ENCODE results near the gene SLC32A1.

SLC32A1 gene

GRCh38 chr20:38723017-38723847, 1.1 kb upstream of the SLC32A1 start:
- in situ Hi-C loops (cut with HindIII; ENCODE audit: low pct_ligation_motif_present, low pct_unique_long_range_greater_than_20kb, low sequenced_read_pairs) = no loop called here
- DNase-seq = no peak

DNA sequence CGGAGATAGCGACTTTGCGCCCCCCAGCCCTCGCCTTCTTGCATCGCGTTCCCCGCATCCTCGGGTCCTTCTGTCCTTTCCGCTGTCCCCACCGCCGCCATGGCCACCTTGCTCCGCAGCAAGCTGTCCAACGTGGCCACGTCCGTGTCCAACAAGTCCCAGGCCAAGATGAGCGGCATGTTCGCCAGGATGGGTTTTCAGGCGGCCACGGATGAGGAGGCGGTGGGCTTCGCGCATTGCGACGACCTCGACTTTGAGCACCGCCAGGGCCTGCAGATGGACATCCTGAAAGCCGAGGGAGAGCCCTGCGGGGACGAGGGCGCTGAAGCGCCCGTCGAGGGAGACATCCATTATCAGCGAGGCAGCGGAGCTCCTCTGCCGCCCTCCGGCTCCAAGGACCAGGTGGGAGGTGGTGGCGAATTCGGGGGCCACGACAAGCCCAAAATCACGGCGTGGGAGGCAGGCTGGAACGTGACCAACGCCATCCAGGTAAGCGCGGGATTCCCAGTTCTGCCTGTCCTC, 401 bp downstream of the SLC32A1 start:
- in situ Hi-C loops (cut with HindIII; ENCODE audit: low pct_ligation_motif_present, low pct_unique_long_range_greater_than_20kb, low sequenced_read_pairs) = no loop called here
- no peak for DNase-seq

GRCh38 chr20:38725148-38725901, 1.0 kb downstream of the SLC32A1 start:
- in situ Hi-C loops (cut with HindIII; ENCODE audit: low pct_ligation_motif_present, low pct_unique_long_range_greater_than_20kb, low sequenced_read_pairs) = no loop called here

DNA sequence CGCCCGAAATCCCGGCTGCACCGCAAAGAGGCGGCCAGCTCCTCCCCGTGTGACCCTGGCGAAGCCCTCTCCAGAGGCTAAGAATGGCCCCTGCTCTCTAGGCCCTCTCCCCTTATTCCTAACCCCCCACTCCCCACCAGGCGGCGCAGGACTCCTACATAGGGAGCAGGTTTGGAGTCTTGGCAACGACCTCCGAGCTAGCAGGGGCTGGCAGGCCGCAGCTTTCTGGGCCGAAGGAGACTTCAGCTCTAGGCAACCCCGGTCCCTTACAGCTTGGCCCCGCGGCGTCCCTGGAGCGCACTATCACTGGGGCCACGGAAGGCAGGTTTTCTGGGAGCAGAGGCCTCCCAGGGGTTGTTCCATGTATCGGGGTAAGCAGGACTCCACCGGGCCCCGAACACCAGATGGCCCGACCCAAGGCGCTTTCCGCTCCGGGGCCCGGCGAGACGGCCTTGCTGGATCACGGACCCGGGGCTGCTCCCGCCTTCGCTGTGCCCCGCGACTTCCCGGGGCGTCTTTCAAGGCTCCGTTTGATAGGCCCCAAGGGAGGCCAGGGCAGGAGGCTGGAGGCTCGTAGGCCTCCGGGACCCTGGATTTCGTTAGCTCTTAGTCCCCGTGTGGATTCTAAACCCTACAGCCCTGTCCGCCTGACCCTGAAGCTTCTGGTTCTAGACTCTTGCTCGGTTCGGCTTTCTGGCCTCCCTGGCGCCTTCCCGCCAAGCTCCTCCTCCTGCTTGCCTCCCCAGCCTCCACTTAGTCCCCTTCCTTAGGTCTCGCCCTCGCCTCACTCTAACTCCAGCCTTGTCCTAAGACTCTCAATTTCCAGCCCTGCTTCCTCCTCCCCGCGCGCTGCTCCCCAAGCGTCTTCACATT, 1.9 kb downstream of the SLC32A1 start:
- DNase-seq = no peak
- in situ Hi-C loops (cut with HindIII; ENCODE audit: low pct_ligation_motif_present, low pct_unique_long_range_greater_than_20kb, low sequenced_read_pairs) = no loop called here

More at GRCh38 chr20:38725148-38725901, 1.0 kb downstream of the SLC32A1 start:
- no peak for DNase-seq

- DNase-seq = no peak
- in situ Hi-C loops (cut with HindIII; ENCODE audit: low pct_ligation_motif_present, low pct_unique_long_range_greater_than_20kb, low sequenced_read_pairs) = no loop called here
Observed at GRCh38 chr20:38726804-38727606, 2.7 kb downstream of the SLC32A1 start.

GRCh38 chr20:38727607-38728190, 3.4 kb downstream of the SLC32A1 start:
- in situ Hi-C loops (cut with HindIII; ENCODE audit: low pct_ligation_motif_present, low pct_unique_long_range_greater_than_20kb, low sequenced_read_pairs) = no loop called here
- no peak for DNase-seq

- DNase-seq = no peak
- in situ Hi-C loops (cut with HindIII; ENCODE audit: low pct_ligation_motif_present, low pct_unique_long_range_greater_than_20kb, low sequenced_read_pairs) = no loop called here
Observed at GRCh38 chr20:38728191-38728781, 4.0 kb downstream of the SLC32A1 start.

DNA sequence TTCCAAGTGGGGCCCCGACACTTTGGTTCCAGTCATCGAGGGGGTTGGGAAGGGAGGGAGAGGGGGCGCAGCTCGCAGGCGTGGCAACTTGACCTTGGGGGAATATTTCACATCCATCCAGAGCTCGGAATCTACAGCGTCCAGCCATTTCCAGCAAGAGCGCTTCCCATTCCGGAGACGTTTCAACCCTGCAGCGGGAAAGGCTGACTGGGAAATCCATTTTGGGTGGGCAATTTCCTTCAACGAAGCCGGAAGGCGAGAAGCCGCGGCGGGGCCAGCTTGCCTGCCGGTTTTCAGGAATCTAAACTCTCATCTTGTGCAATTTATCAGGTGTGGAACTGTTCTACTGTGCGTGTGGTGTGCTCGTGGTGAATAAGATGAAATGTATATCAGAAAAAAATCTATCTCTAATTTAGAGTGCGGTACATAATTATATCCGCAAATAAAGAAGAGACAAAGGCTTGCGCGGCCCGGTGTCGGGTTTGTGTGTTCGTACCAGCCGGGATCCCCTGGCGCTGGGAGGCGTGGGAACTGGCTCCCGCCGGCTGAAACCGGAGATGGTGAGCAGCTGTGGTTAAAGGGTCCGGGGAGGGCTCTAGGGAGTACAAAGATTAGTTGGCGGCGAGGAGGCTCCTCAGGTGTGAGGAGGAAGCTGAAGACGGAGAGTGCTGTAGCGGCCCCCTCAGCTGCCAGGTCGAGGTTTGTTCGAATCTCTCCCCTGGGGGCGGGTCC, 4.8 kb downstream of the SLC32A1 start:
- DNase-seq = no peak

DNA sequence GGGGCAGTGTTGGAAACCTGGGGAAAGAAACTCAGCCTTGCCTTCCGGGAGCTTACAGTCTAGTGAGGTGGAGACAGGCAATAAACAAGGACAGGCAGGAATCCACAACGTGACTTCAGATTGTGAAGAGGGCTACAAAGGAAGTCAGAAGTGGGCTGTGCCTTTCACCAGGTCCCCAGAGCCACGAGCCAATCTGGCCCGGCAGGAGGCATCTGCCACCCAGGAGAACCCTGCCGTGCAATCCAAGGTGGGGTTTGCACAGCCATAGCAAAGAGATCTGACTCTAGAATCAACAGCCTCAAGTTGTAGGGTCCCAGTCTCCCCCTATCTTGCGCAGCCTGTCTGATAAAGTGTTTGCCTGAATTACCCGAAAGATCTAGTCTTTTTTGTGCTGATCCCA, 5.5 kb downstream of the SLC32A1 start:
- in situ Hi-C loops (cut with HindIII; ENCODE audit: low pct_ligation_motif_present, low pct_unique_long_range_greater_than_20kb, low sequenced_read_pairs) = no loop called here
- no peak for DNase-seq

More for the DNA sequence above, 4.8 kb downstream of the SLC32A1 start:
- in situ Hi-C loops (cut with HindIII; ENCODE audit: low pct_ligation_motif_present, low pct_unique_long_range_greater_than_20kb, low sequenced_read_pairs) = no loop called here

- no peak for DNase-seq
- in situ Hi-C loops (cut with HindIII; ENCODE audit: low pct_ligation_motif_present, low pct_unique_long_range_greater_than_20kb, low sequenced_read_pairs) = no loop called here
Observed at GRCh38 chr20:38730167-38730988, 6.1 kb downstream of the SLC32A1 start.

DNA sequence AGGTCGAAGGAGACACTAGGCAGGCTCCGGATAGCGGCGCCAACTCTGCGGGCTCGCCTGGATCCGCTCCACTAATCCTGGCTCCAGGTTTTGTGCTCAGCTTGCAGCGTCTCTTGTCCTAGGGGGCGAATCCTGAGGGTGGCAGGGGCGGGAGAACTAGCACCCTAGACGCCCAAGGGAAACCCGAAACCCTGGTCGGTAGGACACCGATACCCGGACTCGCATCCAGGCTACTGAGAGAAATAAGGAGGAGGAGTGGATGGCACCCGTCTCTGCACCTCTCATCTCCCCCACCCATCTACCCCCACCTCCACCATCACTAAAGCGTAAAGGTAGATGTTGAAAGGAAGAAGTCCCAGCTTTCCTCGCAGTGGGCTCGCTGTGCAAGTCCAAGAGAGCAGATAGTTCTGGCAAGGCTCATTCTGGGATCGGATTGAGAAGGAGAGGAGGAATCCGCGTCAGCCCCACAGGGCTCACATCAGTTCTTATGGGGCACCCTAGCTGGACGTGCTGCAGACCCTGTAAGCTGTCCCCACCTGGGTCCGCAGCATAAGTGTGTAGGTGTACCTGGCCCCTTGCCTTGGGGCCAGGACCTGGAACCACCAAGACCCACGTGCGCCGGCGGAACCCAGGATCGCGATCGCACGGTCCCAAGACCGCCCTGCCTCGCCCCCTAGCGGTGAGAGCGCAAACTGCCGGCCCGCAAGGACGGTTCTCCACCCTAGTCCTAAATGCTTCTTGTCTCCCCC, 6.9 kb downstream of the SLC32A1 start:
- DNase-seq = peak; percentile 54
- in situ Hi-C loops (cut with HindIII; ENCODE audit: low pct_ligation_motif_present, low pct_unique_long_range_greater_than_20kb, low sequenced_read_pairs) = no loop called here

GRCh38 chr20:38731738-38732113, 7.4 kb downstream of the SLC32A1 start:
- in situ Hi-C loops (cut with HindIII; ENCODE audit: low pct_ligation_motif_present, low pct_unique_long_range_greater_than_20kb, low sequenced_read_pairs) = no loop called here
- no peak for DNase-seq

DNA sequence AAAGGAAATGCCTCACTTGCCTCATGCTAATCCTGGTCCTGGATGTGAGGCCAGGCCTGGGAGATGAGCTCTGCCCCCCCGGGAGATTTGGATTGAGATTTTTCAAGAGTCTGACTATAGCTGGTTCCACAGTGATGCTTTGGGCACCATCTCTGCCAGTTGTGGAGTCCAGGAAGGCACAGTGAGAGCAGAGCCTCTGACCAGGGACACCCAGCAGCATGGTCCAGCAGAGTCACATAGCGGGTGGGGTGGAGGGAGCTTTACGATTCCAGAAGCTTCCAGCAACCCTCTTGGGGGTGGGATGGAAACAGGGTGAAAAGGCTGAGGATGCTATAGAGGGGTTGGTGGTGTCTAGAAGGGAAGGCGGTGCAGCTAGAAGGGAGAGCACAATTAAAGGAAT, 8.7 kb downstream of the SLC32A1 start:
- in situ Hi-C loops (cut with HindIII; ENCODE audit: low pct_ligation_motif_present, low pct_unique_long_range_greater_than_20kb, low sequenced_read_pairs) = no loop called here
- DNase-seq = no peak

GRCh38 chr20:38735172-38735571, 10.9 kb downstream of the SLC32A1 start:
- in situ Hi-C loops (cut with HindIII; ENCODE audit: low pct_ligation_motif_present, low pct_unique_long_range_greater_than_20kb, low sequenced_read_pairs) = no loop called here
- DNase-seq = no peak

DNA sequence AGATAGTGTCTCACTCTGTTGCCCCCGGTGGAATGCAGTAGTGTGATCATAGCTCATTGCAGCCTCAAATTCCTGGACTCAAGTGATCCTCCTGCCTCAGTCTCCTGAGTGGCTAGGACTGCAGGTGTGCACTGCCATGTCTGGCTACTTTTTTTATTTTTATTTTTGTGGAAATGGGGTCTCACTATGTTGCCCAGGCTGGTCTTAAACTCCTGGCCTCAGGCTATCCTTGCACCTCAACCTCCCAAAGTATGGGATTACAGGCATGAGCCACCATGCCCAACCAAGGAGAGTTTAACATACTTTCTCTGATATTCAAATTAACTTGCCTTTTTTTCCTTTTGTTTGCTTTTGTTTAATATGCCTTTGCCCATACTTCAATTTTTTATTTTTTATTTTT, 13.6 kb downstream of the SLC32A1 start:
- no peak for DNase-seq
- in situ Hi-C loops (cut with HindIII; ENCODE audit: low pct_ligation_motif_present, low pct_unique_long_range_greater_than_20kb, low sequenced_read_pairs) = no loop called here

Data from ACHN (cell line).